SU-DHL-6 (cell line): Measurements from ENCODE around the gene S1PR1.
"Not testable (repeated sequence)": the region's sequence is repeated elsewhere in the genome, so short reads cannot be mapped to it uniquely, and the experiment has no call there.

Experiments
- EZH2phosphoT487 ChIP-seq: fragments of 200-600 bp; sonication (generic), shearing (Covaris generic); conservative IDR thresholded peaks from 2 replicates; pipeline ENCODE4 v1.6.1; 2018; ENCODE audit warnings: mild to moderate bottlenecking, antibody characterized with exemption, low read length, moderate library complexity, mixed read lengths
- TF ChIP-seq, protein P1 (sequence below): fragments of 200-600 bp; sonication (generic); IDR thresholded peaks from one replicate; pipeline ENCODE4 v1.5.1; 2017; ENCODE audit warnings: antibody characterized with exemption, mild to moderate bottlenecking, low read length, moderate library complexity; ENCODE audit not compliant: insufficient read depth, poor library complexity, severe bottlenecking

DNA sequence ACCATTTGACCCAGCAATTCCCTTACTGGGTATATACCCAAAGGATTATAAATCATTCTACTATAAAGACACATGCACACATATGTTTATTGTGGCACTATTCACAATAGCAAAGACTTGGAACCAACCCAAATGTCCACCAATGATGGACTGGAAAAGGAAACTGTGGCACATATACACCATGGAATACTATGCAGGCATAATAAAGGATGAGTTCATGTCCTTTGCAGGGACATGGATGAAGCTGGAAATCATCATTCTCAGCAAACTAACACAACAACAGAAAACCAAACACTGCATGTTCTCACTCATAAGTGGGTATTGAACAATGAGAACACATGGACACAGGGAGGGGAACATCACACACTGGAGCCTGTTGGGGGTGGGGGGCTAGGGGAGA, 4.6 kb upstream of the S1PR1 start:
- TF ChIP-seq, protein P1, sequence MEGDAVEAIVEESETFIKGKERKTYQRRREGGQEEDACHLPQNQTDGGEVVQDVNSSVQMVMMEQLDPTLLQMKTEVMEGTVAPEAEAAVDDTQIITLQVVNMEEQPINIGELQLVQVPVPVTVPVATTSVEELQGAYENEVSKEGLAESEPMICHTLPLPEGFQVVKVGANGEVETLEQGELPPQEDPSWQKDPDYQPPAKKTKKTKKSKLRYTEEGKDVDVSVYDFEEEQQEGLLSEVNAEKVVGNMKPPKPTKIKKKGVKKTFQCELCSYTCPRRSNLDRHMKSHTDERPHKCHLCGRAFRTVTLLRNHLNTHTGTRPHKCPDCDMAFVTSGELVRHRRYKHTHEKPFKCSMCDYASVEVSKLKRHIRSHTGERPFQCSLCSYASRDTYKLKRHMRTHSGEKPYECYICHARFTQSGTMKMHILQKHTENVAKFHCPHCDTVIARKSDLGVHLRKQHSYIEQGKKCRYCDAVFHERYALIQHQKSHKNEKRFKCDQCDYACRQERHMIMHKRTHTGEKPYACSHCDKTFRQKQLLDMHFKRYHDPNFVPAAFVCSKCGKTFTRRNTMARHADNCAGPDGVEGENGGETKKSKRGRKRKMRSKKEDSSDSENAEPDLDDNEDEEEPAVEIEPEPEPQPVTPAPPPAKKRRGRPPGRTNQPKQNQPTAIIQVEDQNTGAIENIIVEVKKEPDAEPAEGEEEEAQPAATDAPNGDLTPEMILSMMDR = not testable (repeated sequence)
- TF ChIP-seq EZH2phosphoT487 = not testable (repeated sequence)
